ENCODE results near the gene WNT9A. TPM values are rescaled to one million over a fixed set of nuclear protein-coding genes. Genes with fewer than 3 reads are reported as not detected.
A peak's percentile ranks its signal among the peaks of the same experiment; 100 is the strongest.

WNT9A gene
- total RNA-seq (2014; rRNA removed; shearing (Covaris generic)) (not detected in 2 replicates), total RNA-seq (2022) (not detected in 2 replicates), Bru-seq, nascent RNA (percentile 5 among the genes with signal in this experiment), BruChase-seq, experiment 1, labeled RNA remaining after a 6-hour chase (not detected), BruChase-seq, experiment 2, labeled RNA remaining after a 2-hour chase (percentile 11 among the genes with signal in this experiment)
- long read RNA-seq = 0 reads

GRCh38 chr1:227947676-227948492 is at the start of gene WNT9A:
Gene WNT9A, minus strand, starts transcription at chr1:227947932. Its CDS starts 45 bp downstream, at chr1:227947887.
- TF ChIP-seq EZH2phosphoT487 (IDR thresholded peaks at IDR 0.05; ENCODE audit: borderline replicate concordance, low read depth, low read length) (no peak), CTCF (conservative IDR thresholded peaks at IDR 0.05; ENCODE audit: low read length) (no peak)
- intact Hi-C loops (cut with micrococcal nuclease; ENCODE audit: unreplicated experiment) = no loop called here
- no peak within 1 kb of the TSS for H2AFZ ChIP-seq (ENCODE audit: low read length)
- H3K4me3 ChIP-seq (ENCODE audit: low read depth, low read length, poor library complexity, severe bottlenecking) = no peak within 1 kb of the TSS
- no peak within 1 kb of the TSS for H3K4me2 ChIP-seq (ENCODE audit: low read length)
- no peaks in the 10 kb centered on the region for H3K4me1 ChIP-seq (ENCODE audit: insufficient read depth, low read length, poor library complexity, severe bottlenecking)
- no TSS peak for BruUV-seq (replicated peaks)
- H3K9me3 ChIP-seq (ENCODE audit: low read length) = no peaks in the 10 kb centered on the region
- ChIA-PET POLR2A (interaction anchor here (0.7 kb wide), 1 partner anchor 74 kb away, joined by 5 read pairs; no protein-coding TSS in a partner anchor), CTCF (ENCODE audit: unreplicated experiment) (no interaction called here)
- no peaks in the 10 kb centered on the region for H3K9me2 ChIP-seq (ENCODE audit: insufficient read depth, low read length)
- H3K79me2 ChIP-seq (ENCODE audit: insufficient read depth, low read depth, low read length) = no peaks in the 10 kb centered on the region
- no peak within 1 kb of the TSS for H3K27ac ChIP-seq (ENCODE audit: low read depth, low read length, poor library complexity, severe bottlenecking)
- H4K20me1 ChIP-seq (ENCODE audit: insufficient read depth, low read length) = no peaks in the 10 kb centered on the region
- DNase-seq (ENCODE audit: low spot score) = no peak
- H3K36me3 ChIP-seq (ENCODE audit: insufficient read depth, low read length) = no peaks in the 10 kb centered on the region

GRCh38 chr1:227996187-227996950 is 48.6 kb upstream of the WNT9A start:
- CTCF ChIA-PET (ENCODE audit: unreplicated experiment) = no interaction called here
- Histone ChIP-seq H3K4me1 (ENCODE audit: insufficient read depth, low read length, poor library complexity, severe bottlenecking) (no peaks in the 10 kb centered on the region), H3K9me2 (ENCODE audit: insufficient read depth, low read length) (no peaks in the 10 kb centered on the region), H3K36me3 (ENCODE audit: insufficient read depth, low read length) (no peaks in the 10 kb centered on the region), H3K4me3 (ENCODE audit: low read depth, low read length, poor library complexity, severe bottlenecking) (no peak overlapping the region), H3K27ac (ENCODE audit: low read depth, low read length, poor library complexity, severe bottlenecking) (no peak overlapping the region), H3K79me2 (ENCODE audit: insufficient read depth, low read depth, low read length) (no peaks in the 10 kb centered on the region), H2AFZ (ENCODE audit: low read length) (no peak overlapping the region), H3K4me2 (ENCODE audit: low read length) (no peak overlapping the region), H4K20me1 (ENCODE audit: insufficient read depth, low read length) (no peaks in the 10 kb centered on the region), H3K9me3 (ENCODE audit: low read length) (0 out of 2 replicates have a peak, but pooled peaks cover 9% of the 10 kb centered on the region)
- TF ChIP-seq CTCF (conservative IDR thresholded peaks at IDR 0.05; ENCODE audit: low read length) (no peak), EZH2phosphoT487 (IDR thresholded peaks at IDR 0.05; ENCODE audit: borderline replicate concordance, low read depth, low read length) (no peak)
- POLR2A ChIA-PET = interaction anchor here (0.5 kb wide), 1 partner anchor 178 kb away, joined by 4 read pairs; no protein-coding TSS in a partner anchor
- no TSS peak for BruUV-seq (replicated peaks)
- no peak for DNase-seq (ENCODE audit: low spot score)
- intact Hi-C loops (cut with micrococcal nuclease; ENCODE audit: unreplicated experiment) = no loop called here
